ENCODE data around the gene HNRNPA0. TPM values are rescaled to one million over a fixed set of nuclear protein-coding genes. Genes with fewer than 3 reads are reported as not detected.
"Not testable (repeated sequence)": the region's sequence is repeated elsewhere in the genome, so short reads cannot be mapped to it uniquely, and the experiment has no call there.

The HNRNPA0 gene
- total RNA-seq, 1 donor from 2014 or later: 102 TPM

- Mint-ChIP-seq H3K9me3 (no peaks in the 10 kb centered on the region), H3K27ac (ENCODE audit: unreplicated experiment) (no peak overlapping the region), H3K36me3 (ENCODE audit: low read depth) (no peaks in the 10 kb centered on the region), H3K4me3 (no peak overlapping the region), H3K27me3 (ENCODE audit: low read depth) (no peaks in the 10 kb centered on the region), H3K4me1 (peaks cover 19% of the 10 kb centered on the region)
- peak; percentile 16 for DNase-seq (ENCODE audit: low read depth, low spot score)
- TF ChIP-seq CTCF (conservative IDR thresholded peaks at IDR 0.05): peak; percentile 89
These were observed 24.8 kb upstream of the HNRNPA0 start for GRCh38 chr5:137778772-137779564.

- H3K36me3 Mint-ChIP-seq (ENCODE audit: low read depth); DNase-seq (ENCODE audit: low read depth, low spot score); H3K27ac Mint-ChIP-seq (ENCODE audit: unreplicated experiment); H3K4me1 Mint-ChIP-seq; H3K4me3 Mint-ChIP-seq; H3K27me3 Mint-ChIP-seq (ENCODE audit: low read depth): not testable (repeated sequence)
- peaks cover 18% of the 10 kb centered on the region for H3K9me3 Mint-ChIP-seq
These were observed 13.8 kb upstream of the HNRNPA0 start for GRCh38 chr5:137767937-137768336.

GRCh38 chr5:137761566-137761965 is 7.4 kb upstream of the HNRNPA0 start:
- Mint-ChIP-seq H3K4me1 (no peaks in the 10 kb centered on the region), H3K27me3 (ENCODE audit: low read depth) (peaks cover 5% of the 10 kb centered on the region), H3K9me3 (no peaks in the 10 kb centered on the region), H3K36me3 (ENCODE audit: low read depth) (peaks cover 2% of the 10 kb centered on the region), H3K4me3 (no peak overlapping the region), H3K27ac (ENCODE audit: unreplicated experiment) (no peak overlapping the region)
- no peak for TF ChIP-seq CTCF (conservative IDR thresholded peaks at IDR 0.05)
- DNase-seq (ENCODE audit: low read depth, low spot score): no peak

GRCh38 chr5:137760719-137761516 is 6.8 kb upstream of the HNRNPA0 start:
- Mint-ChIP-seq H3K9me3 (no peaks in the 10 kb centered on the region), H3K27ac (ENCODE audit: unreplicated experiment) (no peak overlapping the region), H3K36me3 (ENCODE audit: low read depth) (peaks cover 2% of the 10 kb centered on the region), H3K4me1 (no peaks in the 10 kb centered on the region), H3K4me3 (no peak overlapping the region), H3K27me3 (ENCODE audit: low read depth) (peaks cover 11% of the 10 kb centered on the region)
- DNase-seq (ENCODE audit: low read depth, low spot score): no peak
- TF ChIP-seq CTCF (conservative IDR thresholded peaks at IDR 0.05): no peak

GRCh38 chr5:137760294-137760693 is 6.1 kb upstream of the HNRNPA0 start:
- Mint-ChIP-seq H3K27me3 (ENCODE audit: low read depth) (peaks cover 11% of the 10 kb centered on the region), H3K9me3 (no peaks in the 10 kb centered on the region), H3K4me3 (no peak overlapping the region), H3K4me1 (peaks cover under 1% of the 10 kb centered on the region), H3K36me3 (ENCODE audit: low read depth) (peaks cover under 1% of the 10 kb centered on the region), H3K27ac (ENCODE audit: unreplicated experiment) (no peak overlapping the region)
- no peak for TF ChIP-seq CTCF (conservative IDR thresholded peaks at IDR 0.05)
- DNase-seq (ENCODE audit: low read depth, low spot score): no peak
